HG03520 (cell line): ENCODE data around the gene MEP1A.

ENCODE experiments used
- ATAC-seq: cut with Tn5 transposase; IDR thresholded peaks from one replicate; pipeline ENCODE4 v1.9.1; 2021; ENCODE audit warnings: mild to moderate bottlenecking, moderate library complexity; ENCODE audit not compliant: unreplicated experiment

MEP1A gene

DNA sequence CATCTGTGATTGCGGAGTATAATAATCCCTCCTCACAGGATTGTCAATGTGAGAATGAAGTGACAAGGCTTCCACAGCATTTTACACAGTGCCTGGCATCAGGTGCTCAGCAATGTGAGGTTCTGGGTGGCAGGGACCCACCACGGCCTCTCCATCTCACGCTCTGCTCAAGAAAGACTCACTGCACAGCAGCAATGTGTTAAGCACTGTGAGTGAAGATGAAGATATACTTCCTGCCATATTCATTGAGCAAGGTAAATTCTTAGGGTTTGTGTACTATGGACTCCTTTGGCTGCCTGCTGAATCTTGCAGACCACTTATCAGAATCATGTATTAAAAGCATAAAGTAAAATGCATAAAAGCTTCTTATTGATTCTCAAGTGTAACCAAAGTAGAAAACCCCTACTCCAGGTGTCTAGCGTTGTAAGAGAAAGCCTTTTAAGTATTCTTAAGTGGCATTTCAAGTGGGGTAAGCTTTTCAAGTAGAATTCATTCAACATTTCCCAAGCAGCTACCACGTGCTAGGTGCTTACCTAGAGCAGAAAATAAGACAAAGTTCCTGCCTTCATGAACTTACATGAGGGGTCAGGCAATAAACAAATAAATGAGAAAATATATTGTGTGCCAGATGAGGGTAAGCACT, 17.0 kb upstream of the MEP1A start:
- ATAC-seq, result no peak

DNA sequence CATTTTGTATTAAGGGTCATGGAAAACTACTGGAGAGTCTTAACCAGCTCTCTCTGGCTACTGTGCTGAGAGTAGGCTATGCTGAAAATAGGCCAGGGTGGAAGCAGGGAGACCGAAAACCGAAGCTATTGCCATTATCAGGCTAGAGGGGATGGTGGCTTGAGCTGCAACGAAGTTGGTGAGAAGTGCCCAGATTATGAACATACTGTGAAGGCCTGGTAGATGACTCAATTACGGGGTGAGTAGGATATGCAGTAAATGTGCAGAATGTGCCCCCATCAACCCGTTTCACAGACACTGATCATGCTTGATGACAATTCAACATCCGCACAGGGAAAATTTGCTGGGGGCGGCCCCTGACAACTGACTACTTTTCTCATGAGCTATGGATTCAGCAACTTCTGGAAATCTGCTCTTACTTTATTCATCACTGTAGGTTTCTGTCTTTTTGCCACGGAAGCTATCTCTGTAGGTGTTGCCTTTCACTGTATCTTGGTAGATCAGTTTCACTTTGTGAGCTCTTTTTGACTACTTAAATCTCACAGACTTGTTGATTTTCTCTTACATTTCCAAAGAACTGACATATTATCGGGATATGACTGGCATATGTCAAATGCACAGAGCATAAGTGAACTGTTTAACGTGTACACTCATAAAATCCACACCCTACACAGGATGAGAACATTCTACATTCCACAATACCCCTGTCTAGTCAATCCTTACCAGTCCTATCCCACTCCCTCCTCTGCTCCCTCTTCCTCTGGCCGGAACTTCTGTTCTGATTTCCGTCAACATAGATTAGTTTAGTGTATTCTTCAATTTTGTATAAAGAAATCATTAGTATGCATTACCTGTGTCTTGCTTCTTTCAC, 15.5 kb upstream of the MEP1A start:
- no peak for ATAC-seq

DNA sequence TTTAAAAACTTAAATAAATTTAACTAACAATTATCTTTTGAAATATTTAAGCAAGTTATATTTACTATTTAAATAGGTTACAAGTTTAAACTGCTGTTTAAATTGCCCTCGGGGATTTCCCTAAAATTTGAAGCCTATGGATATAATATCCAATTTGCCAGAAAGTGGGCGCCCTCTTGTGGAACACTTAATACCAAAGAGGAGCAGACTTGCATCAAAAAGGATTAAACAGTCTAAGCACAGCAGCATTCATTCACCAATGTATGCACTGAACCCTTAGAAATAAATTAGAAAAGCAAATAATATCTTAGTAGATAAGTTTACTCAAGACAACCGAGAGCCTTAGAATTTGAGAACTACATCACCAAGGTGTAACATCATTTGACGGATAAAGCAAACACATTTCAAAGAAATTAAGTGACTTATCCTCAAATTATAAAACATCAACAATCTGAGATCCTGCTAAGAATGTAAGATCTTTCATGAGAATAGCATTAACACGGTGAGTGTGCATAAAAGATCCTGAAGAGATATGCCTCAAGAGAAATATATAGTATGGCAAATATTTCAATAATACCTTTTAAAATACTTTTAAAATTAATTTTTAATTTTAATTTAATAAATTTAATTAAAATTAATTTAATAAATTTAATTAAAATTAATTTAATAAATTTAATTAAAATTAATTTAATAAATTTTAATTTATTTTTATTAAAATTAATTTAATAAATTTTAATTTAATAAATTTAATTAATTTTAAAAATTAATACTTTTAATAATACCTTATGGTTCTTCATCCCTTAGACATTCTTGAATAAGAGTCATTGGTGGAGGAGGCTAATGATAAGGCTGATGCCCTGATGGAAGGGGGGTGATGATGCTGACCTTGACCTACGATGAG, 11.5 kb upstream of the MEP1A start:
- ATAC-seq, result no peak

DNA sequence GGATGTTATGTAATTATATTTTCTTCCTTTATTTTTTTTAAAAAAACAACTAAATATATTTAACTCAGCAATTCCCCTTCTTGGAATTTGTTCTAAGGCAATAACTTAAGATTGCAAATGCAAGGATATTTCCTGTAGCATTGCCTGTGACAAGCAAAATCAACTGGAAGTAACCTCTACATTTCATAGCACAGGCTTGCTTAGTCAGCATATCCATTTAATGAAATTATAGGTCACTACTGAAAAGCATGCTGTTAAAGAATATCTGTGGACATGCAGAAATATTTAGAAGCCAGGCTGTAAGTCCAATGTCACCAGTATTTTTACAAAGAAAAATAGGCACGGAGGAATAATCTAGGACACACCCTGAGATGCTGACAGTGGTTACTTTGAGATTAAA, 8.7 kb upstream of the MEP1A start:
- no peak for ATAC-seq

GRCh38 chr6:46787871-46788540, 5.2 kb upstream of the MEP1A start:
- no peak for ATAC-seq

DNA sequence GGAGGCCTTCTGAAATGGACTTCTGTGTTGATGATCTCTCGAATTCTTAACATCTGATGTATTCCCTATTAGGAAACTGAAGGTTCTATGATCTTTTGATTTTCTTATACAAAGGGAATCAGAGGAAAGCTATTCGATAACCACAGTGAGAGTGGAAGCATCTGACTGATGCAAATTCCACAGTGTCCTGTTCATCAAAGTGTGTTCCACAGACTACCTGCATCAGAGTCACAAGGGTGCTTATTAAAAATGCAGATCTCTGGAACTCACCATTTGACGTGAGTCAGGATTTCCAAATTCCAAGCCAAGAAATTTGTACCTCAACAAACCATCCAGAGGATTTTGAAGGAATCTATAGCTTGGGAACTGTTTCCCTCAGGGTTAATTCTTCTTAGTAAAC, 4.4 kb upstream of the MEP1A start:
- no peak for ATAC-seq

DNA sequence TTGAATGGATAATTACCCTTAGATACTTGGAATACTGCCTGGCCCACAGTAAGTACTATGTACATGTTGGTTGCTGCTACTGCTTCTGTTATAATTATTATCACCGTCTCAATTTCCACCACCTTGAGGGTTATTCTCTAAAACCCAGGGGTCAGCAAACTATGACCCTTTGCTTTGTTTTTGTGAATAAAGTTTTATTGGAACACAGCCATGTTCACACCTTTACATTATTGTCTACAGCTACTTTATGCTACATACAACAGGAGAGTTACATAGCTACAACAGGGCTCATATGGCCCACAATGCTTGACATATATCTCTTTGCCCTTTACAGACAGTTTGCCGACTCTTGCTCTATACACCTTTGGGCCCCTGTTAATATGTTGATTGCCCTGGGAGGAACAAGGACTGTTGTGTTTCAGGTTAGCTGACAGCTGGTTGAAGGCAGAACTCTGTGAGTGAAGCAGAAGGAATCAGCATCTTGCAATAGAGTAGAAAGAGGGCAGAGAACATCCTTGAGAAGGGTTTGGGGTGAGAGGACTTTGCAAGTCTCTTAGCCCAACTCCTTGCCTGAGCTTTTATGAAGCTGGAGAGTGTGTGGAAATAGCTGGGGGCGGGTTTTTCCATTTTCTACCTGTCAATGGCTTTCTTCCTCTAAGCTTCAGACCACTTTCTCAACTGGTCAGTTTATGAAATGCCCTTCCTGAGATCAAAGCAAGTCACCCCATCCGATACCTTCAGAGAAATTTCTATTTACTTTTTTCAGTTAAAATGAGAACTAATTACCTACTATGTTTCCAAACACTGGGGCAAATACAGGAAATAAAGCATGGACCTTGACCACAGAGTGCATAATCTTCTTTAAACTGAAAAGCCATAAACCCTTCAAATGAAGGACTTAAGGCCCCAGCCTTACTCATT, 3.5 kb upstream of the MEP1A start:
- no peak for ATAC-seq

DNA sequence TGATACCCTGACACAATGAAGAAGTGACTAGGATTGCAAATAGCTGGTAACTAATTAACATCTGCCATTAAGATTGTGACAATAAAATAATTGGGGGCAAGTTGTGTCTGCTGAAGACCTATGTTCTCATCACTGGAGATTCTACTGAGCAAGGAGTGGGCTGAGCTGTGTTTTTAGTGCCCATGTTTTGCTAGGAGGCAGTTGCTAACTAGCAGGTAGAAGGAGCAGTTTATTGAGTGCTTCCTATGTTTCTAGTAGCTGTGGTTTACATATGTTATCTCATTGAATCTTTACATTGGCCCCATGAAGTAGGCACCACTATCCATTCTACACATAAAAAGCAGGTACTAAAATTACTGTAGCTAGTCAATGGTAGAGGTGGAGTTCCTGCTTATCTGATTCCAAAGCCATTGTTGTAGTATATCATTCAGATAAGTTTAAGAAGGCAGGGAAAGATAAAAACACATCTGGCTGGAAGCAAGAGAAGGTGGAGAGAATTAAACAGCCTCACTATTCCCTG, 2.8 kb upstream of the MEP1A start:
- ATAC-seq, result no peak

- ATAC-seq, result no peak
These were observed 554 bp upstream of the MEP1A start for GRCh38 chr6:46792635-46793034.

GRCh38 chr6:46794068-46794467, 879 bp downstream of the MEP1A start:
- ATAC-seq, result no peak

DNA sequence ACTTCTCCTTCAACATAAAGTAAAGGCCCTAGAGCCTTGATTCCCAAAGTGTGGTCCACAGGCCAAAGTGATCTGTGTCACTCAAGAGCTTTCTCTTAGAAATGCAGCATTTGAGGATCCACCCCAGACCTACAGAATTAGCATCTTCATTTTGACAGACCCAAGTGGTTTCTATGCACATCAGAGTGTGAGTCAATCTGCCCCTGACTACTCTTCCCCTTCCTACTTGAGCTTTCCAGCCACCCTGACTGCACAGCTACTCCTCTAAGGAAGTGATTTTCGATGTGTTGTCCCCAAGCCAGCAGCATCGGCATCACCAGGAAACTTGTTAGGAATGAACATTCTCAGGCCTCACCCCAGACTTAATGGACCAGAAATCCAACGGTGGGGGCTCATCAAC, 2.6 kb downstream of the MEP1A start:
- ATAC-seq, result no peak

GRCh38 chr6:46796848-46797580, 3.8 kb downstream of the MEP1A start:
- ATAC-seq, result no peak

DNA sequence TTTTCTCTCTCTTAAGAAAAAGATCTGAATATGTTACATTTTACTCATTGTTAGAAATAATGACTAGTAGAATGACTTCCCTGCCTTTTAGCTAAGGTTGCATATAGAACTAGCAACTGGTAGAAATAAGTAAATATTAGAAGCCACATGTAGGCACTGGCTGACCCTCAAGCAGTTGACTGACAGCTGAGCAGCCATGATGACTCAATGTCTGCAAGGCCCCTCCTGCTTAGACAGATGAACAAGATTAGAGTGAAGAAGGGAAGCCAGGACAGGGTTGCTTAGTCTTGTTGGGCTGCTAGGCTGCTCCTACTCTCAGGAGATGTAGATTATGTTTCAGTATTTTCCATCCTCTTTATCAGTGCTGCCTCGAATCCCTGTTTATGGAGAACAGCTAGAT, 6.5 kb downstream of the MEP1A start:
- ATAC-seq, result no peak

DNA sequence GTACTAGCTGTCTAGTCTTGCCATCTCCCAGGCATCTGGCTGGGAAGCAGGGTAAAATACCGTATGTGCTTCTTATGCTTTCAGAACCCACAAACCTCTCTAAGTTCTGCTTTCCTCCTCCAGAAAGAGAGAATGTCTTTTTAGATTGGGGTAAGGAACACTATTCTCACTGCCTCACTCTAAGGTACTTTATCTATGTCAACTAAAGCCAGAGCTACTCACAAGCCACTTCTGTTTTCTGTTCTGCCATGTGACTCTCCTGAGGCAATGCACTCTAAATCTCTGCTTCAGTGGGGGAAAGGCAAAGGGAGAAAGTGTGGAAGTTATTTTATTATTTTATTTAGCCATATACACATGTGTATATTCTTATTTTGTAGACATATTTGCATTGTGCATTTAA, 15.6 kb downstream of the MEP1A start:
- ATAC-seq, result no peak

DNA sequence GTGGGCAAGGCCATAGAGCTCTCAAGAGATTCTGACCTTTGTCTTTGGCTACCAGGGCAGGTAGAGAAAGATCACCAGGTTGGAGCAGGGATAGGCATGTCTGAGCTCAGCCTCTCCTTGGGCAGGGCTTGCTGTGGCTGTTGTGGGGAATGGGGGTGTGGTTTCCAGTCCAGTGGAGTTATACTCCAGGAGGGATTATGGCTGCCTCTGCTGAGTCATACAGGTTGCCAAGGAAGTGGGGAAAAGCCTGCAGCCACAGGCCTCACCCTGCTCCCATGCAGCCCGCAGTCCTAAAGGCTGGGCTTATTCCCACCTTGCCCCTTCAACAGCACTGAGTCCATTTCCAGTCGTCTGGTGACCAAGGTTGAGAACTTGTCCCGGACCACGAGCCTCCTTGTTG, 21.9 kb downstream of the MEP1A start:
- no peak for ATAC-seq

GRCh38 chr6:46816626-46817025, 23.4 kb downstream of the MEP1A start:
- ATAC-seq, result no peak

DNA sequence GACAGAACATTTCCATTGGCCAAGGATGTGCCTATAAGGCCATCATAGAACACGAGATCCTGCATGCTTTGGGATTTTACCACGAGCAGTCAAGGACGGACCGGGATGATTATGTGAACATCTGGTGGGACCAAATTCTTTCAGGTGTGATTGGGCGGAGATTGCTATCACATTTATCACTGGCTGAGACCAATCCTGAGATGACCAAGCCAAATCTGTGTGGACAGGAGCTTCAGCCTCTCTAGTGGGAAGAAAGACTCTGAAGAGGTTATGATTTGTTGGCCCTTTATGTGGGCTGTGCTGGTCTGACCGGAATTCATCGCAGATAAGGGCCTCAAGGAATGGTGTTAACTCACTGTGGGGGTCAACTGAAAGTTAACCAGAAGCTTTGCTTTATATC, 26.4 kb downstream of the MEP1A start:
- ATAC-seq, result no peak

- no peak for ATAC-seq
These were observed 28.3 kb downstream of the MEP1A start for GRCh38 chr6:46821458-46821881.

GRCh38 chr6:46828939-46829338, 35.8 kb downstream of the MEP1A start:
- no peak for ATAC-seq
